ENCODE measurements around the gene DCTN1.

DNA sequence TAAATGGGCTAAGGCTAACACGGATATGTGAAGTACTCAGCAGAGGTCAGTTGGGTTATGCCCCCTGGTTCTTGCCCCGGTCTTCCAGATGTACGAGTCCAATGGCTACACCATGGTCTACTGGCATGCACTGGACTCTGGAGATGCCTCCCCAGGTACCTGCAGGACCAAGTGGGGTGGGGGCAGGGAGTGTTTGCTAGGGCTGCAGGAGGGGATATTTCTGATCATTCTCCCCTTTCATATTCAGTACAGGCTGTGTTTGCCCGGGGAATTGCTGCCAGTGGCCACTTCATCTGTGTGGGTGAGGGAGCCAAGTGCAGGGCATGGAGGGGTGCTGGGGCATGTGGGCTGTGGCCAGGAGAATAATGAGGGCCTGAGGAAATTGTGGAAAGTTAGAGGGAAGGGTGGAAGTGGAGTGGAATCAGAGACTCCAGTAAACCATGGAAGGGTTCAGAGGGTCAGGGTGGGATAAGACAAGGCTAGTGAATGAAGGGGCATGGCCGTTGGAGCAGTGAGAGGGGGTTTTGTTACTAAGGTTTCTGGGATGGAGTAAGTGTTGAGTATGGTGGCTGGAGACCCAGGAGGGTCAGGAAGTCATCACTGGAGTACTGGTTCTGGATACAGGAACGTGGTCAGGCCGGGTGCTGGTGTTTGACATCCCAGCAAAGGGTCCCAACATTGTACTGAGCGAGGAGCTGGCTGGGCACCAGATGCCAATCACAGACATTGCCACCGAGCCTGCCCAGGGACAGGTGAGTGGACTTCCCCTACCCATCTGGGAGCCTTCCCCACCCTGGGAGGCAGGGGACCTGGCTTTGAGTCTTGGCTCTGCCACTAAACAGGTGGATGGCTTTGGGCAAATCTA is 43.4 kb upstream of the DCTN1 start:
- TF ChIP-seq FOXM1 (IDR thresholded peaks at IDR 0.05; ENCODE audit: borderline replicate concordance) (no peak), TARDBP (IDR thresholded peaks at IDR 0.05) (no peak), ELF4 (IDR thresholded peaks at IDR 0.05) (no peak), BHLHE40 (IDR thresholded peaks at IDR 0.05; ENCODE audit: borderline replicate concordance) (no peak), NFRKB (IDR thresholded peaks at IDR 0.05) (no peak), ARNT (IDR thresholded peaks at IDR 0.05) (no peak), SUZ12 (IDR thresholded peaks at IDR 0.05) (no peak), FOXA1 (IDR thresholded peaks at IDR 0.05) (no peak), SP1 (IDR thresholded peaks at IDR 0.05) (no peak), CTBP1 (IDR thresholded peaks at IDR 0.05; ENCODE audit: borderline replicate concordance) (no peak), ZNF384 (IDR thresholded peaks at IDR 0.05) (no peak)
- TF ChIP-seq, protein P1, sequence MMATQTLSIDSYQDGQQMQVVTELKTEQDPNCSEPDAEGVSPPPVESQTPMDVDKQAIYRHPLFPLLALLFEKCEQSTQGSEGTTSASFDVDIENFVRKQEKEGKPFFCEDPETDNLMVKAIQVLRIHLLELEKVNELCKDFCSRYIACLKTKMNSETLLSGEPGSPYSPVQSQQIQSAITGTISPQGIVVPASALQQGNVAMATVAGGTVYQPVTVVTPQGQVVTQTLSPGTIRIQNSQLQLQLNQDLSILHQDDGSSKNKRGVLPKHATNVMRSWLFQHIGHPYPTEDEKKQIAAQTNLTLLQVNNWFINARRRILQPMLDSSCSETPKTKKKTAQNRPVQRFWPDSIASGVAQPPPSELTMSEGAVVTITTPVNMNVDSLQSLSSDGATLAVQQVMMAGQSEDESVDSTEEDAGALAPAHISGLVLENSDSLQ (IDR thresholded peaks at IDR 0.05) = no peak
